H1 (cell line): ENCODE data around the gene BPHL. TPM values are rescaled to one million over a fixed set of nuclear protein-coding genes. Genes with fewer than 3 reads are reported as not detected.

Source experiments
- CTCF ChIA-PET: fragments of 300-600 bp; sonication (Branson Sonifier 250); formaldehyde crosslinking; loops from one replicate; lab custom pipeline; 2021; ENCODE audit not compliant: partially characterized antibody; lab: Charles Lee
- POLR2A ChIA-PET: fragments of 300-600 bp; sonication (Branson Sonifier 250); formaldehyde crosslinking; loops from one replicate; lab custom pipeline; 2021; ENCODE audit warnings: inconsistent platforms; ENCODE audit not compliant: partially characterized antibody; lab: Charles Lee
- DNase-seq, 2 experiments: peaks; one replicate each; pipeline versions ENCODE4 v3.0.0 to v3.0.0-alpha.2; 2010 to 2022; ENCODE audit warnings: low spot score in 2 of 2, low read depth in 1 of 2, mixed read lengths in 1 of 2
- FAIRE-seq: peaks from 2 replicates; lab custom pipeline; 2011; peaks lifted over from hg19 to GRCh38; lab: Jason Lieb, UNC
- H2AFZ ChIP-seq: 2 replicates; pipeline ENCODE4 v1.8.1; 2012; ENCODE audit warnings: low read length, inconsistent platforms
- H2AK5ac ChIP-seq: 2 replicates; pipeline ENCODE4 v1.6.1; 2013; ENCODE audit warnings: low read depth, low read length
- H2BK120ac ChIP-seq: replicated peaks from 2 replicates; pipeline ENCODE3; 2013; ENCODE audit warnings: low read depth, low read length, inconsistent platforms
- H2BK12ac ChIP-seq: 2 replicates; pipeline ENCODE4 v1.6.1; 2013; ENCODE audit warnings: low read depth, low read length
- H2BK15ac ChIP-seq: 2 replicates; pipeline ENCODE4 v1.6.1; 2013; ENCODE audit warnings: low read length
- H2BK20ac ChIP-seq: 2 replicates; pipeline ENCODE4 v1.6.1; 2013; ENCODE audit warnings: low read length
- H2BK5ac ChIP-seq: 2 replicates; pipeline ENCODE4 v1.6.1; 2013; ENCODE audit warnings: low read depth, low read length
- H3K14ac ChIP-seq: 2 replicates; pipeline ENCODE4 v1.6.1; 2013; ENCODE audit warnings: inconsistent platforms; ENCODE audit not compliant: insufficient read length
- H3K18ac ChIP-seq: 2 replicates; pipeline ENCODE4 v1.6.1; 2013; ENCODE audit warnings: low read length; ENCODE audit errors: extremely low read depth
- H3K23ac ChIP-seq: 2 replicates; pipeline ENCODE4 v1.6.1; 2013; ENCODE audit warnings: inconsistent platforms; ENCODE audit not compliant: insufficient read length
- H3K23me2 ChIP-seq: 2 replicates; pipeline ENCODE4 v1.6.1; 2013; ENCODE audit warnings: low read depth, low read length
- H3K27ac ChIP-seq: 2 replicates; pipeline ENCODE4 v1.6.1; 2011; ENCODE audit warnings: low read depth, low read length, inconsistent platforms
- H3K27me3 ChIP-seq, 4 experiments: replicated peaks in 1 of 4; 1 replicate in 1 of 4; 2 replicates in 3 of 4; pipeline versions ENCODE4 v1.6.1 to v1.8.1; 2011 to 2013; ENCODE audit warnings: low read length in 3 of 4, mild to moderate bottlenecking in 3 of 4, inconsistent platforms in 2 of 4, mixed read lengths in 2 of 4, moderate library complexity in 1 of 4; ENCODE audit not compliant: control insufficient read depth in 3 of 4, insufficient read depth in 3 of 4; ENCODE audit errors: extremely low read depth in 1 of 4
- H3K36me3 ChIP-seq, 4 experiments: 2 replicates each; pipeline versions ENCODE4 v1.6.1 to v1.8.1; 2011 to 2013; ENCODE audit warnings: mild to moderate bottlenecking in 4 of 4, low read length in 3 of 4, moderate library complexity in 2 of 4, control low read depth in 1 of 4, inconsistent platforms in 1 of 4; ENCODE audit not compliant: insufficient read depth in 4 of 4, control insufficient read depth in 2 of 4
- H3K4ac ChIP-seq: replicated peaks from 2 replicates; pipeline ENCODE3; 2013; ENCODE audit warnings: low read length, low read depth, mixed read lengths, inconsistent platforms; ENCODE audit not compliant: insufficient read length
- H3K4me1 ChIP-seq, 4 experiments: replicated peaks in 1 of 4; 1 replicate in 1 of 4; 2 replicates in 3 of 4; pipeline versions ENCODE4 v1.6.1 to v1.8.1; 2011 to 2013; ENCODE audit warnings: low read length in 3 of 4, inconsistent platforms in 2 of 4, mixed read lengths in 1 of 4; ENCODE audit not compliant: insufficient read depth in 4 of 4, control insufficient read depth in 3 of 4
- H3K4me2 ChIP-seq, 2 experiments: 2 replicates each; pipeline versions ENCODE4 v1.6.1 to v1.8.1; 2011 to 2013; ENCODE audit warnings: low read depth in 2 of 2, low read length in 2 of 2, control low read depth in 1 of 2, inconsistent platforms in 1 of 2, mild to moderate bottlenecking in 1 of 2; ENCODE audit not compliant: insufficient read depth in 1 of 2
- H3K4me3 ChIP-seq, 4 experiments: fragments of 200-600, 300-600 bp in 1 of 4; sonication (generic), shearing (Covaris generic), sonication (Bioruptor Twin) in 1 of 4; 2 replicates each; pipeline versions ENCODE4 v1.5.1 to v1.8.1; 2011 to 2016; ENCODE audit warnings: low read length in 4 of 4, low read depth in 3 of 4, control low read depth in 2 of 4, inconsistent platforms in 2 of 4, mild to moderate bottlenecking in 2 of 4, mixed read lengths in 1 of 4, moderate library complexity in 1 of 4; ENCODE audit not compliant: insufficient read depth in 2 of 4; ENCODE audit errors: extremely low read depth in 1 of 4
- H3K56ac ChIP-seq: replicated peaks from 2 replicates; pipeline ENCODE3; 2013; ENCODE audit warnings: low read depth, mild to moderate bottlenecking, mixed read lengths, low read length, inconsistent platforms; ENCODE audit not compliant: insufficient read length
- H3K79me1 ChIP-seq: 2 replicates; pipeline ENCODE4 v1.6.1; 2013; ENCODE audit warnings: low read depth, low read length, control low read depth
- H3K79me2 ChIP-seq, 2 experiments: 2 replicates each; pipeline versions ENCODE4 v1.6.1 to v1.8.1; 2012 to 2013; ENCODE audit warnings: low read length in 2 of 2, mild to moderate bottlenecking in 2 of 2, inconsistent platforms in 1 of 2; ENCODE audit not compliant: insufficient read depth in 2 of 2, control insufficient read depth in 1 of 2
- H3K9ac ChIP-seq, 4 experiments: replicated peaks in 1 of 4; 1 replicate in 1 of 4; 2 replicates in 3 of 4; pipeline versions ENCODE4 v1.6.1 to v1.8.1; 2011 to 2013; ENCODE audit warnings: low read depth in 3 of 4, low read length in 3 of 4, control low read depth in 2 of 4, mild to moderate bottlenecking in 2 of 4, moderate library complexity in 2 of 4, inconsistent platforms in 1 of 4; ENCODE audit errors: extremely low read depth in 1 of 4
- H3K9me3 ChIP-seq, 2 experiments: 2 replicates each; pipeline versions ENCODE4 v1.6.1 to v1.8.1; 2012 to 2013; ENCODE audit warnings: mild to moderate bottlenecking in 2 of 2, moderate library complexity in 2 of 2, control low read depth in 1 of 2, inconsistent platforms in 1 of 2, low read depth in 1 of 2, low read length in 1 of 2, mixed read lengths in 1 of 2; ENCODE audit not compliant: insufficient read depth in 2 of 2
- H4K20me1 ChIP-seq, 2 experiments: replicated peaks in 1 of 2; 2 replicates each; pipeline versions ENCODE3 to v1.8.1; 2011 to 2013; ENCODE audit warnings: inconsistent platforms in 2 of 2, low read length in 2 of 2, mild to moderate bottlenecking in 1 of 2; ENCODE audit not compliant: insufficient read depth in 2 of 2, control insufficient read depth in 1 of 2
- H4K5ac ChIP-seq: 2 replicates; pipeline ENCODE4 v1.6.1; 2013; ENCODE audit warnings: low read length, low read depth, mixed read lengths, inconsistent platforms; ENCODE audit not compliant: insufficient read length
- H4K8ac ChIP-seq: 2 replicates; pipeline ENCODE4 v1.8.0; 2013; ENCODE audit warnings: mild to moderate bottlenecking, moderate library complexity, low read length, inconsistent platforms; ENCODE audit not compliant: insufficient read depth; ENCODE audit errors: extremely low read depth
- H4K91ac ChIP-seq: replicated peaks from 2 replicates; pipeline ENCODE3; 2013; ENCODE audit warnings: low read length, mixed read lengths, inconsistent platforms; ENCODE audit not compliant: insufficient read length
- ATF3 ChIP-seq: IDR thresholded peaks from 2 replicates; pipeline ENCODE4 v1.6.1; 2011; ENCODE audit warnings: low read depth, mild to moderate bottlenecking, low read length; ENCODE audit not compliant: insufficient read depth
- BCL11A ChIP-seq, 2 experiments: IDR thresholded peaks; one replicate each; pipeline ENCODE4 v1.6.1; 2011; ENCODE audit warnings: low read depth in 2 of 2, low read length in 2 of 2, mild to moderate bottlenecking in 2 of 2
- POLR2A ChIP-seq, 2 experiments: IDR thresholded peaks; 1 replicate in 1 of 2; 2 replicates in 1 of 2; pipeline ENCODE4 v1.6.1; 2011; ENCODE audit warnings: low read depth in 2 of 2, low read length in 2 of 2, mild to moderate bottlenecking in 2 of 2; ENCODE audit errors: control extremely low read depth in 1 of 2
- TAF1 ChIP-seq: IDR thresholded peaks from 2 replicates; pipeline ENCODE4 v1.6.1; 2011; ENCODE audit warnings: mild to moderate bottlenecking, low read depth, low read length
- TBP ChIP-seq: IDR thresholded peaks from 2 replicates; pipeline ENCODE4 v1.6.1; 2011; ENCODE audit warnings: low read depth, low read length, improper control_type of control experiment
- WGBS, 2 experiments: shearing (Covaris generic) in 1 of 2; methylation state at CpG; one replicate each; pipeline versions ENCODE4 v1.1.6 to v1.1.7; 2013 to 2015; ENCODE audit warnings: low lambda C conversion rate in 2 of 2, mixed read lengths in 2 of 2, inconsistent platforms in 1 of 2, low coverage in 1 of 2, missing lambda C conversion rate in 1 of 2; ENCODE audit not compliant: insufficient replicate concordance in 2 of 2, insufficient coverage in 1 of 2, insufficient read length in 1 of 2; ENCODE audit errors: extremely low coverage in 1 of 2, missing lambda C conversion rate in 1 of 2; 5-methylcytosine and 5-hydroxymethylcytosine counted together
- polyA plus RNA-seq, 7 experiments: library from polyadenylated mRNA; depleted of rRNA in 3 of 7; stranded (reverse) in 5 of 7; unstranded in 2 of 7; fragments of >200 nt in 5 of 7; fragments of 200-250 nt in 2 of 7; gene quantifications; 1 replicate in 5 of 7; 2 replicates in 1 of 7; 4 replicates in 1 of 7; pipeline versions ENCODE4 v1.2.1 to v1.2.3, GENCODE V29; 2011 to 2013; ENCODE audit warnings: missing spikeins in 2 of 7, mixed read lengths in 2 of 7
- total RNA-seq: library from RNA; stranded (reverse); fragmentation: NEBNext Ultra II Directional; extraction: Animal tissue kit (Norgen Biotek cat#: 25700); gene quantifications from 2 replicates; pipeline ENCODE4 v1.2.1, GENCODE V29; 2021

BPHL gene
- total and polyA plus RNA-seq, 2 of the 8 experiments (the other 6 are each of a cell fraction or from before 2014, with no cell fraction given) = 24.4 to 36.4 TPM

- Histone ChIP-seq H3K27me3 (no peaks in the 10 kb centered on the region), H3K79me1 (no peaks in the 10 kb centered on the region), H3K23ac (no peak overlapping the region), H3K9me3 (no peaks in the 10 kb centered on the region), H3K18ac (no peak overlapping the region), H3K27ac (no peak overlapping the region), H2AK5ac (no peak overlapping the region), H4K91ac (no peak overlapping the region), H3K79me2 (peaks cover 0 to 8% of the 10 kb centered on the region in 2 experiments; a peak in 2 of 4 replicates), H4K20me1 (peaks cover 2 to 5% of the 10 kb centered on the region in 2 experiments), H3K36me3 (peaks cover 6 to 47% (median 21%) of the 10 kb centered on the region in 4 experiments; a peak in 6 of 8 replicates), H3K4ac (no peak overlapping the region), H3K23me2 (peaks cover 4% of the 10 kb centered on the region), H4K5ac (no peak overlapping the region), H3K4me1 (no peaks in the 10 kb centered on the region; a peak in 1 of 7 replicates), H2BK15ac (no peak overlapping the region), H2BK20ac (no peak overlapping the region), H2BK12ac (no peak overlapping the region), H3K4me3 (no peak overlapping the region), H3K56ac (peak overlapping the region; percentile 1), H3K14ac (no peak overlapping the region), H2BK5ac (no peak overlapping the region; the same call in 1 of the 2 replicates), H3K9ac (no peak overlapping the region), H2AFZ (no peak overlapping the region), H2BK120ac (no peak overlapping the region), H4K8ac (no peak overlapping the region), H3K4me2 (no peak overlapping the region)
- DNase-seq (no peak), FAIRE-seq (no peak)
- ChIA-PET CTCF (interaction anchor here (0.6 to 1.4 kb wide), 6 partner anchors 11 to 77 kb away, joined by 3 to 4 read pairs (median 3); no protein-coding TSS in a partner anchor), POLR2A (interaction anchor here (0.8 to 5.6 kb wide), 12 partner anchors 10 to 77 kb away, joined by 3 to 56 read pairs (median 5); partner anchors contain the start of gene TUBB2B)
- WGBS, 2 experiments = 89% methylated on average over 3 of the region's 3 CpGs; no CpG with 5 or more reads in 1 of the 2 experiments
- TF ChIP-seq TBP = no peak
- no peak for TF ChIP-seq POLR2A (IDR thresholded peaks at IDR 0.05; ENCODE audit: control extremely low read depth in 1 of 2, low read depth in 2 of 2, low read length in 2 of 2)
- TF ChIP-seq ATF3 = no peak
- no peak for TF ChIP-seq TAF1
- TF ChIP-seq BCL11A (IDR thresholded peaks at IDR 0.05; ENCODE audit: low read depth in 2 of 2, low read length in 2 of 2) = no peak
Measured at GRCh38 chr6:3152689-3153088, 34.2 kb downstream of the BPHL start.
